Hematopoietic multipotent progenitor cell treated with erythropoietin and hydrocortisone succinate and interleukin-3 and kit ligand, for 15 days (in vitro differentiated cells): ENCODE results near the gene PSMB9.
"Not testable (repeated sequence)": the region's sequence is repeated elsewhere in the genome, so short reads cannot be mapped to it uniquely, and the experiment has no call there.

Source experiments
- DNase-seq: peaks from one replicate; pipeline ENCODE4 v3.0.0-alpha.2; 2015; ENCODE audit warnings: low spot score

PSMB9 gene

GRCh38 chr6:32853541-32854375 is at the start of gene PSMB9, which contains the start of gene TAP1:
PSMB9 (plus strand) TSS chr6:32854192; CDS start chr6:32854230, 38 bp downstream.
TAP1 (minus strand) TSS chr6:32853704; CDS start chr6:32853636, 68 bp downstream.
- DNase-seq, result peak; percentile 92

GRCh38 chr6:32805404-32805803 is 48.6 kb upstream of the PSMB9 start:
- DNase-seq, result not testable (repeated sequence)

GRCh38 chr6:32807020-32807580 is 46.9 kb upstream of the PSMB9 start:
- no peak for DNase-seq

GRCh38 chr6:32809171-32809570 is 44.8 kb upstream of the PSMB9 start:
- no peak for DNase-seq

- no peak for DNase-seq
Observed at GRCh38 chr6:32814145-32814544, 39.8 kb upstream of the PSMB9 start.

- no peak for DNase-seq
Observed at GRCh38 chr6:32815115-32815514, 38.9 kb upstream of the PSMB9 start.

- no peak for DNase-seq
Observed at GRCh38 chr6:32815996-32816395, 38.0 kb upstream of the PSMB9 start.

- DNase-seq, result no peak
Observed at GRCh38 chr6:32816746-32817204, 37.2 kb upstream of the PSMB9 start, which contains the start of gene HLA-DOB. HLA-DOB (minus strand) TSS chr6:32817002; CDS start chr6:32816951, 51 bp downstream.

- no peak for DNase-seq
Observed at GRCh38 chr6:32818867-32819266, 35.1 kb upstream of the PSMB9 start.

GRCh38 chr6:32819729-32820128 is 34.3 kb upstream of the PSMB9 start:
- DNase-seq, result no peak

GRCh38 chr6:32825966-32826365 is 28.0 kb upstream of the PSMB9 start:
- peak; percentile 24 for DNase-seq

GRCh38 chr6:32827025-32827424 is 27.0 kb upstream of the PSMB9 start:
- DNase-seq, result no peak

- no peak for DNase-seq
Observed at GRCh38 chr6:32829495-32829894, 24.5 kb upstream of the PSMB9 start.

- no peak for DNase-seq
Observed at GRCh38 chr6:32830017-32830416, 24.0 kb upstream of the PSMB9 start.

- DNase-seq, result no peak
Observed at GRCh38 chr6:32830936-32831335, 23.1 kb upstream of the PSMB9 start.

GRCh38 chr6:32832535-32832934 is 21.5 kb upstream of the PSMB9 start:
- no peak for DNase-seq

- no peak for DNase-seq
Observed at GRCh38 chr6:32833664-32834063, 20.3 kb upstream of the PSMB9 start.

- DNase-seq, result no peak
Observed at GRCh38 chr6:32835167-32835893, 18.7 kb upstream of the PSMB9 start.

- no peak for DNase-seq
Observed at GRCh38 chr6:32836873-32837272, 17.1 kb upstream of the PSMB9 start.

- no peak for DNase-seq
Observed at GRCh38 chr6:32837651-32838113, 16.3 kb upstream of the PSMB9 start.

GRCh38 chr6:32838114-32838958 is 15.7 kb upstream of the PSMB9 start, which contains the start of gene TAP2:
TAP2 (minus strand) TSS chr6:32838739; CDS start chr6:32838233, 506 bp downstream.
- peak; percentile 94 for DNase-seq
